Cerebellar nuclear complex (tissue), 1 donor: ENCODE measurements around the gene CTSW.

Source experiments
- DNase-seq, 2 experiments: peaks; one replicate each; lab custom pipeline; 2025; lab: John Stamatoyannopoulos, UW

Gene CTSW

GRCh38 chr11:65903068-65903481, 23.4 kb downstream of the CTSW start:
- DNase-seq: no peak

DNA sequence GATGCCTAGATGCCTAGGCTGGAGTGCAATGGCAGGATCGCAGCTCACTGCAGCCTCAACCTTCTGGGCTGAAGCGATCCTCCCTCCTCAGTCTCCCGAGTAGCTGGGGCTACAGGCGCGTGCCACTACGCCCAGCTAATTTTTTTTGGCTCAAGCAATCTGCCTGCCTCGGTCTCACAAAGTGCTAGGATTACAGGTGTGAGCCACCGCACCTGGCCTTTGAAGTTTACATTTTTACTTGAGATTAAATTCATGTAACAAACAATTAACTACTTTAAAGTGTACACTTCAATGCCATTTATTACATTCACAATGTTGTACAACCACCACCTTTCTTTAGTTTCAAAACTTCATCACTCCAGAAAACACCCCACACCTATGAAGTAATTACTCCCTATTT, 24.1 kb downstream of the CTSW start:
- no peak for DNase-seq

DNA sequence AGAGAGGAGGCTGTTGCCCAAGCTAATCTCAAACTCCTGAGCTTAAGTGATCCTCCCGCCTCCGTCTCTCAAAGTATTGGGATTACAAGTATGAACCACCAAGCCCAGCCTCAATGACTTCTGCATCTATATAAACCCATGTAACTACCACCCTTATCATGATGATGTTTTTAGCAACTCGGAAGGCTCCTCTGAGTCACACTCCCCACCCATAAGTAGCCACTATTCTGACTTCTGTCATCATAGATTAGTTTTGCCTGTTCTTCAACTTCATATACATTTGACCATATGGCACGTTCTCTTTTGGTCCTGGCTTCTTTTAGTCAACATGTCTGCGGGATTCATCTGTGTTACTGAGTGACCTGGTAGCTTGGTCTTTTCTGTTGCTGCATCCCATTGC, 27.0 kb downstream of the CTSW start:
- DNase-seq: no peak

- DNase-seq: no peak
Measured at GRCh38 chr11:65907878-65908277, 28.2 kb downstream of the CTSW start.

GRCh38 chr11:65911682-65912568, 32.3 kb downstream of the CTSW start:
- peak in 1 of 2 experiments; percentile 40 for DNase-seq

DNA sequence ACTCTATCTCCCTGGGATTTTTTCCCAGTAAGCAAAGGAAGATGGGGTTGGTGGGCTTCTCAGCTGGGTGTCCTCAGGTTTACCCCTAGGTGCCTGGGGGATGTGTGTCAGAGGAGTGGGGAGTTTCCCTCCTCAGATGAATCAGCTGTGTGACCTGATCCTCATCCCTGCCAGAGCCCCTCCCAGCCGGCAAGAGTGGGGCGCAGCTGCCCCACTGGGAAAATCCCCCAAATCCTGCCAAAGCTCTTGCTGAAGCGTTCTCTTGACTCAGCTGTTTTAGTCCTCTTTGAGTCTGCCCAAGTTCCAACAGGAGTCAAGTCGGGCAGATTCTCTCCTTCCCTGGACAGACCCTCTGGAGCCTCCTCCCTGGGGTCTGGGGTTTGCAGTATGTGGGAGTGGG, 33.2 kb downstream of the CTSW start:
- DNase-seq: no peak

DNA sequence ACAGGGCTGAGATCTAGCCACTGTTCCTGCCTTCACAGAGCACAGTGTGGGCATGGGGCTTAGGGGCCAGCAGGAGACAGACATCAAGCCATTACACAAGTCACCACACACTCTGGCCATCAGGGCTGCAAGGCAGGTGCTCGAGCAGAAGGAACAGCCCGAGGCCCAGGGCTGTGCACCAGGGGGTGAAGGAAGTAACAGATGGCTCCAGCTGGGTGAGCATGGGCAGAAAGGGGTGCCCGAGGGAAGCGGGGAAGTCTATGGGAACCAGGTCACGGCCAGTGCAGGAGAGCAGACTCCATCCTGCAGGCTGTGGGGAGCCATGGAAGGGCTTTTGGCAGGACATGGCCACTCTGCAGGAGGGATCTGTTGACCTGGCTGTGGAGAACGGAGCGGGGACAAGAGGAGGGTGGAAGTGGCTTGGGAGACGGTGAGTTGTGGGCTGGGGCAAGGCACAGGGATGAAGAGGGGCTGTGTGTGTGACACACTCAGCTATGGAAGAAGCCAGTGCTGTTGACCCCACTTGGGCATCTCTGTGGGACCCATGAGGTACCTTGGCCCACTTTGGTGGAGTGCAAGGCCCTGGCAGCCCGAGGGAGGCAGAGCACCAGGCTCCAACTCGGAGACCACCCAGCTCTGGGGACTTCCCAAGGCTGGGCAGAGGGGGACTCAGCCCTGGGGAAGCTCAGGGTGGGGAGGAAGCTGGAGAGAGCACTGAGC, 35.6 kb downstream of the CTSW start:
- peak; percentile 69 to 74 for DNase-seq

GRCh38 chr11:65915821-65916251, 36.2 kb downstream of the CTSW start:
- DNase-seq: no peak

DNA sequence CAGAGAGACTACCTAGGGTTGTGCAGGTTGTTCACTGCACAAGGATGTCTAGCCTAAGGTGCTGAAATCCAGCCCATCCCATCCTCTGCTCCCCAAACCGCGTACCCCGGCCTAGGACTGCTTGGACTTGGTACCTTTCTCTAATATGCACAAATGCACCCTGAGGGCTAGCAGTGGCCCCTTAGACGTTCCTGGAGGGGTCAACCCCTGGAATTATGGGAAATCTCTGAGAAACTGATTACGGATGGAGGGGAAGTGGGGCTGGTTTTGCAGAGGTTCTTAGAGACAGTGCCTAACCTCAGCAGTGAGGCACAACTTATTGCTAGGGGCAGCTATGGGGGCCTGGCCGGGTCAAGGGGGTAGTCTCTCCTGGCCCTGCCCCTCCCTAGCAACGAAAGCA, 36.8 kb downstream of the CTSW start:
- no peak for DNase-seq

GRCh38 chr11:65917077-65917433, 37.4 kb downstream of the CTSW start:
- DNase-seq: no peak

DNA sequence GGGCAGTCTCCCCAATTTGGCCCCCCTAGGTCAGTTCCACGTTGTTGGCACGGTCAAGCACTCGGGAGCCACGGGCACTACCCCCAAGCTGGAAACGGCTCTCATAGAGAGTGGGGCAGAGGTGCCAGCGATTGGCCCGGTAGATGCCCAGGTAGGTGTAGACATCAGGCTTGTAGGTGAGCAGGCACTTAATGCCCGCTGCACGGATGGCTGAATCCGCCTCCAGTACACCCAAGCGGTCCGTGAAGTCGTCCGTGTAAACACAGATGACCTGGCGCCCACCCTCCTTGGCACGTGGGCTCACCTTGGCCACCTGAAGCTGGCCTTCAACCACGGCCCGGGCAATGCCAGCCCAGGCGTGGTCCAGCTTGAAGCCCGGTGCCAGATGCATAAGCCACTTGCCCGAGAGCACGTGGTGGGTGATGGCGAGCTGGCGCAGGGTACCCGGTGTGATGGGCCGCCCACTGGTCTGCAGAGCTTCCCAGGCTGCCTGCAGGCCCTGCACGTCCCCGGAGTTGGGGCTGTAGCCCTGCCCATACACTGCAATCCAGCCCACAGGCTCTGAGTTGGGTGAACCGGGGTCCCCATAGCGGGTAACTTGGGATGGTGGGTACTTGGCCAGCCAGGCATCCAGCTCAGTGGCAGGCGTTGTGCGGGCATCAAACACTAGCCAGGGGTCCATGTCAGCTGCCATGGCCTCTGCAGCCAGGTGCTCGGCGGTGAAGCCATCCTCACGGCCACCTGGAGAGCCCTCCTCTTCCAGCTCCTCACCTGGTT, 38.0 kb downstream of the CTSW start:
- DNase-seq: no peak

DNA sequence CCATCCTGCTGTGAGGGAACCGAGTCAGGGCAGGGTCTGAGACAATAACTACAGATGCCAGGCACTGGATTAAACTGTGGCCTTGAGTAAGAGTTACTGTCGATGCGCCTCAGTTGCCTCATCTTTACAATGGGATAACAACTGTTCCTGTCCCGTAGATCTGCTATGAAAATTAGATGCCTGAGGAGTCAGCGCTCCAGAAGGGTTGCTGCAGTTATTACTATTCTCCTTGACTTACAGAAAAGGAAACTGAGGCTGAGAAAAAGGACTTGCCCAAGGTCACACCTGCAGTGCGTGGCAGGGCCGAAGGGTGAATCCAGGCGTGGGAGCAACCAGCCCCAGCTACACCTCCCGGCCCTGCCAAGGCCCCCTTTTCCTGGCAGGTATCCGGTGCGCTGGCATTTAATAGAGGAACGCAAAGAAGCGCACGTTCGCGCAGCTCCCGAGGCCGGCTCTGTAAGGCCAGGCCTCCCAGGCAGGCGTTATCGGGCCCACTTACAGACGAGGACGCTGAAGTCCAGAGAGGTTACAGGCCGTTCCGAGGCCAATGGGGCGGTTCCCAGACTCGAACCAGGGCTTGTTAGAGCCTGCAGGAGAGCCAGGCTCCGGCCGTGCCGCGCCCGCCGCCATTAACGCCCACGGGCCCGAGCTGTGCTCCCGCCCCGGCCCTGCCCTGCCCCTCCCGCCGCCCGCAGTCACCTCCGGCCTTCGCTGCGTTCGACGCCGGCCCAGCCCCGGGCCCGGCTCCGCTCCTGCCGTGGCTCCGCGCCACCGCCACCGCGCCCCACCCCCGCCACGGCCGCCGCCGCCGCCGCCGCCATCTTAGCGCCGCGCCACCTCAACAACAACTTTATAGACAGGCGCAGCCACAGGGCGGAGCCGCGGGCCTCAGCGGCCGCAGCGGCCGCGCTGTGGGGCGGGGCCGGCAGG, 38.8 kb downstream of the CTSW start, which contains the start of gene C11orf68:
Gene C11orf68, minus strand, starts transcription at position 852 of the 930 bp plus-strand sequence. Its CDS starts 31 bp downstream, at position 821.
- DNase-seq: no peak

DNA sequence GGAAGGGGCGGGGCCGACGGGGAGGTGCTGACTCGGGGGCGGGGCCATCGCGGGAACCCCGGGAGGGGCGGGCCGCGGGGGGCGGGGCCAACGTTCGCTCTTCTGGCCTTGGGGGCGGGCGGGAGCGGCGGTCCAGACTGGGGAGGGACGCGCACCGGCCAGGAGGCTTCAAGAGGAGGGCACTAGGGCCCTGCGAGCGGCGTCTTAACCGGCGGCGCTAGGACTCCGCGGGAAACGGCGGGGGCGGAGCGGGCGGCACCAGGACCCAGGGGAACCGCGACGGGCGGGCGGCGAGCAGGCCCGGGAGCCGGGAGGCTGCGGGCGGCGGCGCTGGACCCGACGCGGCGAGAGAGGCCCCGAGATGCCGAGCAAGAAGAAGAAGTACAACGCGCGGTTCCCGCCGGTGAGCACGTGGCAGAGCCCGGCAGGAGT, 39.5 kb downstream of the CTSW start, which contains the start of gene DRAP1:
Gene DRAP1, plus strand, starts transcription at position 286 of the 432 bp plus-strand sequence. Its CDS starts 76 bp downstream, at position 362.
- peak; percentile 90 to 95 for DNase-seq

DNA sequence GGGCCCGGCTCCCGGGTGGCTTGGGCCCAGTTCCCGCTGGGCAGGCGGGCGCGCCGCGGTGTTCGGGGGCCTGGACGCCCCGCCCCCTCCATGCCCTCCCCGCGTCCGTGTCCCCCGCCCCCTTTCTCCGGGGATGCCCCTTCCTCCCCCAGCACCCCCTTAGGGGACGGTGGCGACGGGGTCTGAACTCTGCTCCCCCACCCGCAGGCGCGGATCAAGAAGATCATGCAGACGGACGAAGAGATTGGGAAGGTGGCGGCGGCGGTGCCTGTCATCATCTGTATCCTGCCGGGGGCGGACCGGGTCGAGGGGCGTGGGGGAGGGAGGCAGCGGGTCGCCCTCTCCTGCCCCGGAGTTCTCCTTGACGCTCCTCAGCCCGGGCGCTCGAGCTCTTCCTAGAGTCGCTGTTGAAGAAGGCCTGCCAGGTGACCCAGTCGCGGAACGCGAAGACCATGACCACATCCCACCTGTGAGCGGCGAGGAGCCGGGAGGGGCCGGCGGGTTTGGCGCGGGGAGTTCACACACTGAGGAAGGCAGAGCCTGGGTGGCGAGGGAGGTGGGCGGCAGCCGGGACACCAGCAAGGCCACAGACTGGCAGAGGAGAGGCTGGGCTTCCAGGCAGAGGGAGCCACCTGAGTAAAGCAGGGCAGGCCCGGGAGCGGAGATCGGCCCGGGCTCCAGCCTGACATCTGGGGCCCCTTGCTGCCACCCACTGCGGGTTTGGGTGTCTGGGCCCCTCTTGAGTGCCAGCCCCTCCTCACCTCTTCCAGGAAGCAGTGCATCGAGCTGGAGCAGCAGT, 40.1 kb downstream of the CTSW start:
- no peak for DNase-seq

- no peak for DNase-seq
Measured at GRCh38 chr11:65920372-65920802, 40.8 kb downstream of the CTSW start.

DNA sequence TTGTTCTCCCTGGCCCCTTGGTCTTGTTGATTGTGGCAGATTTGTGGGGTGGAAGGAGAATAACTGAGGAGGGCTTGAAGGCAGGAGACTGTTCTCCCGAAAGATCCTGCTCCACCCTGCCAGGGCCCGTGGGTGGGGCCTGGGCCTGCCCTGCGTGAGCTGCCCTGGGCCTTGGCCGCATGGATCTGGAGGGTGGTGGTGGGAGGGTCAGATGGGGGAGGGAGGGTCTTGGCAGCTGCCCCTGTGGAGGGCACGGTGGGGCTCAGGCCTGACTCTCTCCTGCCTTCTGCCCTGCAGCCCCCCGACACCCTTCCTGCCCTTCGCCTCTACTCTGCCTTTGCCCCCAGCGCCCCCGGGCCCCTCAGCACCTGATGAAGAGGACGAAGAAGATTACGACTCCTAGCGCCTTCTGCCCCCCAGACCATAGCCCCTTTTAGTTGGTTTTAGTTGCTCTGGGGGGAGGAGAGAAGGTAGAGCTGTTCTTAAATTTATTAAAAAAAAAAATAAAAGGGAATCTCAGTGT, 41.5 kb downstream of the CTSW start:
- no peak for DNase-seq

- no peak for DNase-seq
Measured at GRCh38 chr11:65921876-65922275, 42.2 kb downstream of the CTSW start.

DNA sequence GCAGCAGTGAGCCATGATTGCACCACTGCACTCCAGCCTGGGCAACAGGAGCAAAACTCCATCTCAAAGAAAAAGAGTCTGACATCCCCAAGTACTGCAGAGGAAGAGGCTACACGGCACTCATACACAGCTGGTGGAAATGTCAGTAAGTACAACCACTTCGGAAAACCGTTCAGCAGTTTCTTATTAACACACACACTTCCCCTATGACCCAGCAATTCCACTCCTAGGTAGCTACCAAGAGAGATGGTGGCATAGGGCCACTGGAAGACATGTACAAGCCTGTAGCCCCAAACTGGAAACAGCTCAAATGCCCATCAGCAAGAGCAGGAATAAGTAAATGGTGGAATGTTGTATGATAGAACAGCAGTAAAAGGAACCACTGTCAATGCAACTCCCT, 42.9 kb downstream of the CTSW start:
- no peak for DNase-seq

GRCh38 chr11:65925397-65925796, 45.8 kb downstream of the CTSW start:
- DNase-seq: no peak

- DNase-seq: no peak
Measured at GRCh38 chr11:65927904-65928397, 48.3 kb downstream of the CTSW start.
